ENCODE results near the gene IGF2BP2.

IGF2BP2 gene

DNA sequence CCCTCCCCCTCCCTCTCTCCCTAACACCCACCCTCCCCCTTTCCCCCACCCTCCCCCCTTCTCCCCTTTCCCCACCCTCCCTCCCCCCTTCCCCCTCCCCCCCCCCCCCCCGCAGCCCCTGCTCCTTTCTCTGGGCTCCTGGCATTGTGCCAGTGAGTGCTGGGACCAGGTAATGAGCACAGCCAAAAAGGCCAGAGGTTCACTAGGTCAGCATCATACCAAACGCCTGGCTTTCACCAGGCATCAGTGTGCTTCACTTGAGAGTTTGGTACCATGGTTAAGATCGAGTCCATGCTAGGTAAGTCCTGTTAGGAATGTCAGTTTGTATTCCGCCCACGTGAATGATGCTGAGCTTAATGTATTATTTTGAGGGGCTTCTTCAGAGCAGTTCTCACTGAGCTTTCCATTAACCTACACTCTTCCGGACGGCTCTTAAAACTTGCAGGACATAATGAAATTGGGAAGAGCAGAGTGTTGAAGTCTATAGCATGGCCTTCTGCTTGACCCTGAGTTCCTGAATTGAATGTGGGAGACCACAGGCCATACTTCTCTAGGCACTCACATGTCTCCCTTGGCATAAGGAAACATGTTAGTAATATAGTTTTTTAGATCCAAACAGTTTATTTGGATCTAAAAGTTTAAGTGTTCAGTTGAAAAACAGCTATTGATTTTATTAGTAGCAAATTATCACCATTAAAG, 193.2 kb downstream of the IGF2BP2 start:
- no peak for DNase-seq

DNA sequence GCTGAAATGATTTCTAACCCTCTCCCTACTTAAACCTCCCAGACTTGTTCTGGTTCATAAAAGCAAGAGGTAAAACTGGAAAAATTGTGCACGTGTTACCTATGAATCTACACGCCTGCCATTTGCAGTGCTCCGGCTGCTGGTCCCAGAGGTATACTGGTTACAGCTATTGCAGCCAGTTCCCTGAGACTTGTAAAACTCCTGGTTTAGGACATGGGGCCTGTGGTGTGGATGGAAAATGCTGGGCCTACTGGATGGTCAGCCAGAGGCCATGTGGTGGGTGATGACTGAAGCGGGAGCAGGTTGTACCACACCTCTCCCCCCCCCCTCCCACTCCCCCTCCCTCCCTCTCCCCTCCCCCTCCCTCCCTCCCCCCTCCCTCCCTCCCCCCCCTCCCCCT, 193.7 kb downstream of the IGF2BP2 start:
- DNase-seq, result no peak

DNA sequence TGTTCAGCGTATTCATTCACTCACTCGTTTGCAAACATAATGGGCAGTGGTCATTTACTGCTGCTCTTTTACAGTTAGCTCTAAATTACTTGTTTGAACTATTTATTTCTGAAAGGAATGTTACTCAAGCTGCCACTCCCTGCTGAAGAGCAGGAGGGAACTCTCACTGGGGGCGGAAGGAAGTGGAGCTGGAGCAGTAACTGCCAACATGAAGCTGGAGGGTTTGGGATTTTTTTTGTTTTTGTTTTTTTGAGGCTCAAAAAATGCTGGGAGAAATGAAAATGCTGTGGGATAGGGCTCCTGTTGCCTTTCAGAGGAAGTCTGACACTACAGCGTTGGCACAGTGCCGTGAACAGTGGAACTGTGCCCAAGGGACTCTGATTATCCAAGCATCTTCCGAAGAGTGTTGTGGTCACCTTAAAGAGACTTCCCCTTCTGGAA, 194.6 kb downstream of the IGF2BP2 start:
- peak; percentile 14 for DNase-seq

DNA sequence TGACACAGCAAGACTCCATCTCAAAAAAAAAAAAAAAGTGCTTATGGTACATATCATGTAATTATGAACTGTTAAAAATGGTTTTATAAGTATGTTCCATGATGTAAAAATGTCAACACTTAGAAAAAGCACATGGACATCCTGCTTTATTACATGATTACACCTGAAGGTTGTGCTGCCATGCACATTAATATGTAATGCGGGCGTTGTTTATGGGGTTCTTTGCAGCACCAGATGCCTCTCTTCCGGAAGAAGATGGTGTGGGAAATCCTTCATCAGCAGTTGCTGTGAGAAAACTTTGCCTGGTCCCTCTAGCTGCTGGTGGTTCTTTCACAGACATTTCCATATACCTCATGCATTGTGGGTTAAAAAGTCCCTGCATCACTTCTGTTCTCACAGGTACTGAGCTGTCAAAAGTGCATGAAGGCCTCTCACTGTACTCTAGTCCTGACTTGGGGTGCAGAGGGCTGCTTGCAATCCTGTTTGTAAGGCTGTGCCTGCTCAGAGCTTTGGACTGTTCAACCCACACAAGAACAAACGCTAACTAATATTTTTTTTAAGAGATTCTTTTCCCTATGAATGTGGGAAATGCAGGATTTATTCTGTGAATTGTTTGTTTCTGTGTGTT, 195.2 kb downstream of the IGF2BP2 start:
- no peak for DNase-seq

DNA sequence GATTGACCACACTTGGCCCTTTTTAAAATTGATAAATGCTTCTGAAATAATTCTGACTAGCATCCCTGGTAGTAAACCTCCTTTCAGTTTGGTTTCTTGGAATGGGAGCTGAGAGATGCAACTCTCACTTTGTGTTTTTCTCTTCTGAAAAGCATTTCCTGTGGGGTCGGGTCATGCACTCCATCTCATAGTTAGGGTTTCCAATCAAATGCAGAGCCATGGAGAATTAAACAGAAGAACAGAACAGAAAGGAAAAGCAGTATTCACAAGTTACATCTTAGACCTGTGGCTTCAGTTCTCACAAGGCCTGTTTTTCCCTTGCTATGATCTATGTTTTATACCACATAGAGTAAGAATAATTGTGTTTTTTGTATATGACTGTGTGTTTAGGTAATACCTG, 199.1 kb downstream of the IGF2BP2 start:
- no peak for DNase-seq

DNA sequence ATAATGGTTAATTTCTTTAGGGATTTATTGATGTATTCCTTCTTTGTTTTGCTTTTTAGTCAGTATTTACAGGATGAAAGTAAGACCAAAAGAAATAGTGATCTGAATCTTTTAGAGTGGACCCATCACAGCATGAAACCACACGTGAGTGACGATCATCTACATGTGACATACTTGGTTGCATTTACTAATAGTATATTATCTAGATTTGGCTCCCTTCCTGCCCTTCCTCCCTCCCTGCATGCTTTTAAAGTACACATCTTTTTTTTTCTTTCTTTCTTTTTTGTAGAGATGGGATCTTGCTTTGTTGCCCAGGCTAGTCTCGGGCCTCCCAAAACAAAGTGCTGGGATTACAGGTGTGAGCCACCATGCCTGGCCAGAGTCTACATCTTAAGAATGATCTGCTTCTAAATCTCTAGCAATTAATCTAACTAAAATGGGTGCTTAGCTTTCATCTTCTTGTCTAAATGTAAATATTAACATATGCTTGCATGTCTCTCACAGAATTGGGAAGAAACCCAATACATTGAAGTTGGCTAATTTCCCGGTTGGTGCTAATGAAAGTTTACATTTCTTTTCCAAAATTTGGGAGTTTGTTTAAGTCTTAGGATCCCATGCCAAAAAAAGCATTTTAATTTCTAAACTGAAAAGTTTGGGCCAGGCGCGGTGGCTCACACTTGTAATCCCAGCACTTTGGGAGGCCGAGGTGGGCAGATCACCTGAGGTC, 200.7 kb downstream of the IGF2BP2 start:
- DNase-seq, result no peak

DNA sequence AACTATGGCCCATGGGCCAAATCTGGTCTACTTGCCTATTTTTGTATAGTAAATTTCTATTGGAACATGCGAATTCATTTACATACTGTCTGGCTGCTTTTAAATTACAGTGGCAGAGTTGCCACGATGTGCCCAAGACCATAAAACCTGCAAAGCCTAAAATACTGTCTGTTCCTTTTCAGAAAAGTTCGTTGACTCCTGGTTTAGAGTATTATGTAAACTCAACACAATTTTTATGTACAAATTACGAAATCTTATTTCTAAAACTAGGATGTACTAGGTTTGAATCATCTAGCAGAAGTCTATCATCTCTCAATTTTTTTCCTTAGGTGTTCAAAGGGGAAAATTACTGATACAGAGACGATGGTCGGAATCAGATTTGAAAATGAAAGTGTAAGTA, 211.8 kb downstream of the IGF2BP2 start:
- no peak for DNase-seq

DNA sequence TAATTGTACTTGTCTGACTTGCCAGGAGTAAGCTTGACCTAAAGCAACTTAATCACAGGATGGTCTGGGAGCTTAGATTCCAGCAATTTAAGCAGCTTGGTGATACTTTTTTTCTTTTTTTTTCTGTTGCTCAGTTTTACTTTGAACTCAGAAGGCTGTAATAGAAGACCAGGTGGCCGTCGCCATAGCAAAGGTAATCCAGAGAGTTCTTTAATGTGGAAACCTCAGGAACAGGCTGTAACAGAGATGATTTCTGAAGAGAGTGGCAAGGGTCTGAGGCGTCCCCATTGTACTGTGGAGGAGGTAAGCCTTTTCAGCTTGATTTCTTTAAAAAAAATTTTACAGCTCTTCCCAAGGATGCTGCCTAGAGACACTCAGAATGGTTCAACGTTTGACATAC, 218.6 kb downstream of the IGF2BP2 start:
- no peak for DNase-seq

DNA sequence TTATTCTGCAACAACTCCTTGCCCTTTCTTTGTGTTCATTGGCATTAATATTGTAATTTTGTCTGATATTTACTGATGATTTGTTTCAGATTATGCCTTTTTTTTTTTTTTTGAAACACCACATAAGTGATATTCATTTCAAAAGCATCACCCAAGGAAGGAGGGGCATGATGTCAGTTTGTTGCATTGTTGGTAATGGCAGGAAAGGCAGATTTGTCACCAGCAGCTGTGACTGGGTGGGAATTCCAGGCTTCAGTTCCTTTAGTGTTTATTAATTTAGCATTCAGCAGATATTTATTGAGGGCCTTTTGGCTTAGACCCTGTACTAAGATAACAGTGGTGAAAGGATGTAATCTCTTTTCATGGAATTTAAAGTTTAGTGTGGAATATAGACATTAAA, 219.3 kb downstream of the IGF2BP2 start:
- no peak for DNase-seq

DNA sequence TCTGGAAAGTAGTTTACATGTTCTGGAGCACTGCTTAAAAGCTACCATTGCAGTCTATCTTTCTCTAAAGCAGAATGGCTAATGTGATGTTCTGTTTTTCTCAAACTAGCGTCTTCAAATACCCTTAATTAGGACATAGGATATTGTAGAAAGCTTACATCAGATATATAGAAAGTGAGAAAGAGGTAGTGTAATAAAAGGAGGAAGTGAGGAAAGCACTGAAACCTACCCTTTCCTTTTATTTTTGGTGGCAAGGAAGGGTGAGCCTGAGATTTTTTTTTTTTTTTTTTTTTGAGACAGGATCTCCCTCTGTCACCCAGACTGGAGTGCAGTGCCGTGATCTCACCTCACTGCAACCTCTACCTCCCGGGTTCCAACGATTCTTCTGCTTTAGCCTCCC, 229.3 kb downstream of the IGF2BP2 start:
- no peak for DNase-seq

DNA sequence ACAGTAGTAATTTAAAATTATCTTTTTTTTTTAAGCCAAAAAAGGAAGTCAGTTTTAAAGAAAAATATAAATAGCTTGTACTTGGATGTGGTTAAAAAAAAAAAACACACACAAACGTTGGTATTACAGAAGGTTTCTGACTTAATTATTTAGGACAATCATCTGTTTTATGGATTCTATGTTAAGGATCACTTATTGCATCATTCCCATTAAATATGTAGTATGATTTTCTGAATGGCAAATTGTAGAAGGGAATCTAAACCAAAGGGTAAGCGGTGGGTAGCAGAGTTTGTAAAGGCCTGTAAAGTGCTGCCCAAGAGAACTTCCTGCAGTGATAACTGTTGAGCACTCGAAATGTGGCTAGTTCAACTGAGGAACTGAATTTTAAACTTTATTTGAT, 230.8 kb downstream of the IGF2BP2 start:
- no peak for DNase-seq
